ENCODE data around the gene MPDU1.

Gene MPDU1

DNA sequence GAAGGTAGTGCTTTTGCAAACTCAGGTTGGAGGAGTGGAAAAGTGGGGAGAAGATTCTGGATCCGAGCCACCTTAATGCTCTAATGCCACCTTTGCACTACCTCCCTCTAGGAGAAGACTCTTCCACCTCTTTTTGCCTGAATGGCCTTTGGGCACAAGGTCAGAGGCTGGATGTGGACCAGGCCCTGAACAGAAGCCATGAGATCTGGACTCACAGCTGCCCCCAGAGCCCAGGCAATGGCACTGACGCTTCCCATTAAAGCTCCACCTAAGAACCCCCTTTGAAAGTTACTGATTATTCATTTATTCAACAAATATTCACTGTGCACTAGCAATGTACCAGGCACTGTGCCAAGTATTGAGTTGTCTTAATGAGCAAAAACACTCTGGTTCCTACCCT lies 49.4 kb downstream of the MPDU1 start:
- Histone ChIP-seq H3K9me3 (ENCODE audit: insufficient read depth, low read length) (no peaks in the 10 kb centered on the region), H3K27ac (ENCODE audit: low read depth, low read length) (no peak overlapping the region), H3K4me3 (ENCODE audit: insufficient read depth, low read length, poor library complexity, severe bottlenecking) (no peak overlapping the region), H3K27me3 (ENCODE audit: low read length) (no peaks in the 10 kb centered on the region), H3F3A (ENCODE audit: insufficient read depth) (no peaks in the 10 kb centered on the region), H3K4me2 (ENCODE audit: low read depth, low read length, poor library complexity, severe bottlenecking) (no peak overlapping the region), H3K79me2 (ENCODE audit: insufficient read depth, low read length) (no peaks in the 10 kb centered on the region), H3K9ac (ENCODE audit: low read length) (no peak overlapping the region), H3K36me3 (ENCODE audit: low read length) (no peaks in the 10 kb centered on the region), H3K9me2 (replicated peaks; ENCODE audit: insufficient read depth, low read length) (no peaks in the 10 kb centered on the region), H4K20me1 (ENCODE audit: low read depth, low read length) (no peaks in the 10 kb centered on the region), H2AFZ (ENCODE audit: low read depth, low read length, severe bottlenecking) (peak overlapping the region; percentile 20)
- TF ChIP-seq, protein P1, sequence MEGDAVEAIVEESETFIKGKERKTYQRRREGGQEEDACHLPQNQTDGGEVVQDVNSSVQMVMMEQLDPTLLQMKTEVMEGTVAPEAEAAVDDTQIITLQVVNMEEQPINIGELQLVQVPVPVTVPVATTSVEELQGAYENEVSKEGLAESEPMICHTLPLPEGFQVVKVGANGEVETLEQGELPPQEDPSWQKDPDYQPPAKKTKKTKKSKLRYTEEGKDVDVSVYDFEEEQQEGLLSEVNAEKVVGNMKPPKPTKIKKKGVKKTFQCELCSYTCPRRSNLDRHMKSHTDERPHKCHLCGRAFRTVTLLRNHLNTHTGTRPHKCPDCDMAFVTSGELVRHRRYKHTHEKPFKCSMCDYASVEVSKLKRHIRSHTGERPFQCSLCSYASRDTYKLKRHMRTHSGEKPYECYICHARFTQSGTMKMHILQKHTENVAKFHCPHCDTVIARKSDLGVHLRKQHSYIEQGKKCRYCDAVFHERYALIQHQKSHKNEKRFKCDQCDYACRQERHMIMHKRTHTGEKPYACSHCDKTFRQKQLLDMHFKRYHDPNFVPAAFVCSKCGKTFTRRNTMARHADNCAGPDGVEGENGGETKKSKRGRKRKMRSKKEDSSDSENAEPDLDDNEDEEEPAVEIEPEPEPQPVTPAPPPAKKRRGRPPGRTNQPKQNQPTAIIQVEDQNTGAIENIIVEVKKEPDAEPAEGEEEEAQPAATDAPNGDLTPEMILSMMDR (IDR thresholded peaks at IDR 0.05; ENCODE audit: insufficient read depth, low read length, poor library complexity, severe bottlenecking): no peak
- TF ChIP-seq EZH2phosphoT487 (conservative IDR thresholded peaks at IDR 0.05; ENCODE audit: low read length): no peak

DNA sequence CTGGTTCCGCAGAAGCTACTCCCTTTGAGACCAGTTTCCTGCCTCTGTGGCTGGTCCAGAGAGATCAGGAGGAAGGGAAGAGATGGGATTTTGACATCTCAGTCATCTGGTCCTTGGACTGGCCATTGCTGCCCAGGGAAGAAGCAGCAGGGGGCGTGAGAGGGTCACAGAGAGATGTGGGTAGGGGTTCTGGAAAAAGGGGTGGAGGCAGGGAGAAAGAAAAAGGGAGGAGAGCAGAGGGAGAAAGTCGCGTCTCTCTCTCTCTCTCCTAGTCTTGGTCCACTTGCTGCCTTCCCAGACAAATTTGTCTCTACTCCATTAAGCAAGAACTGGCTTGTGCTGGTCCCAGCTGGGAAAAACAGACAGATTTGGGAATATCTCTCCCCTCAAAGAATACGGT lies 50.7 kb downstream of the MPDU1 start:
- TF ChIP-seq, protein P1 (IDR thresholded peaks at IDR 0.05; ENCODE audit: insufficient read depth, low read length, poor library complexity, severe bottlenecking): no peak
- no peak for TF ChIP-seq EZH2phosphoT487 (conservative IDR thresholded peaks at IDR 0.05; ENCODE audit: low read length)
- H3F3A ChIP-seq (ENCODE audit: insufficient read depth): no peaks in the 10 kb centered on the region
- H3K9me3 ChIP-seq (ENCODE audit: insufficient read depth, low read length): no peaks in the 10 kb centered on the region
- H3K27me3 ChIP-seq (ENCODE audit: low read length): no peaks in the 10 kb centered on the region
- no peak overlapping the region for H3K4me2 ChIP-seq (ENCODE audit: low read depth, low read length, poor library complexity, severe bottlenecking)
- H3K9ac ChIP-seq (ENCODE audit: low read length): no peak overlapping the region
- H3K4me3 ChIP-seq (ENCODE audit: insufficient read depth, low read length, poor library complexity, severe bottlenecking): no peak overlapping the region
- no peaks in the 10 kb centered on the region for H3K79me2 ChIP-seq (ENCODE audit: insufficient read depth, low read length)
- no peaks in the 10 kb centered on the region for H3K36me3 ChIP-seq (ENCODE audit: low read length)
- no peaks in the 10 kb centered on the region for H3K9me2 ChIP-seq (replicated peaks; ENCODE audit: insufficient read depth, low read length)
- no peak overlapping the region for H3K27ac ChIP-seq (ENCODE audit: low read depth, low read length)
- H2AFZ ChIP-seq (ENCODE audit: low read depth, low read length, severe bottlenecking): no peak overlapping the region
- no peaks in the 10 kb centered on the region for H4K20me1 ChIP-seq (ENCODE audit: low read depth, low read length)

DNA sequence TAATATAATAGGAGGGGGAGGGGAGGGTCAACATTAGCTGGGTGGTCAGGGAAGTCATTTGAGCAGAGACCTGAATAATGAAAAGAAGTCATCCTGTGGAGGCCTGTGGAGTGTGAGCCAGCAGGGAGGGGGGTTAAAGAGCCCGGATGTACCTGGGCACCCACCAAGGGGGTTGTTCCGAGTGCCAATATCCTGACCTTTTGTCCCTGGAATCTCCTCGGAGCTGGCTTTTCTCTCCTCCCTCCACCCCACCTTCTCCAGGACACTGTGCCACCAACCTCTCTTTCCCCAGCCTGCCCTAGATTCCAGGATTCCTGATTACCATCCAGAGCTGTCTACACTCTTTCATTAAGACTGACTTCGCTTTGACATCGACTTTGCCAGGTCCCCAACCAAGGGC lies 52.5 kb downstream of the MPDU1 start:
- H3K4me3 ChIP-seq (ENCODE audit: insufficient read depth, low read length, poor library complexity, severe bottlenecking): no peak overlapping the region
- H3K9me2 ChIP-seq (replicated peaks; ENCODE audit: insufficient read depth, low read length): no peaks in the 10 kb centered on the region
- no peaks in the 10 kb centered on the region for H3K36me3 ChIP-seq (ENCODE audit: low read length)
- H4K20me1 ChIP-seq (ENCODE audit: low read depth, low read length): no peaks in the 10 kb centered on the region
- no peaks in the 10 kb centered on the region for H3F3A ChIP-seq (ENCODE audit: insufficient read depth)
- no peak overlapping the region for H3K9ac ChIP-seq (ENCODE audit: low read length)
- H3K27ac ChIP-seq (ENCODE audit: low read depth, low read length): no peak overlapping the region
- no peak overlapping the region for H3K4me2 ChIP-seq (ENCODE audit: low read depth, low read length, poor library complexity, severe bottlenecking)
- H3K27me3 ChIP-seq (ENCODE audit: low read length): no peaks in the 10 kb centered on the region
- H3K79me2 ChIP-seq (ENCODE audit: insufficient read depth, low read length): no peaks in the 10 kb centered on the region
- no peaks in the 10 kb centered on the region for H3K9me3 ChIP-seq (ENCODE audit: insufficient read depth, low read length)
- TF ChIP-seq, protein P1 (IDR thresholded peaks at IDR 0.05; ENCODE audit: insufficient read depth, low read length, poor library complexity, severe bottlenecking): no peak
- TF ChIP-seq EZH2phosphoT487 (conservative IDR thresholded peaks at IDR 0.05; ENCODE audit: low read length): no peak
- no peak overlapping the region for H2AFZ ChIP-seq (ENCODE audit: low read depth, low read length, severe bottlenecking)

Data from SU-DHL-6 (cell line).